Measurements from ENCODE around the gene BPIFA1.

DNA sequence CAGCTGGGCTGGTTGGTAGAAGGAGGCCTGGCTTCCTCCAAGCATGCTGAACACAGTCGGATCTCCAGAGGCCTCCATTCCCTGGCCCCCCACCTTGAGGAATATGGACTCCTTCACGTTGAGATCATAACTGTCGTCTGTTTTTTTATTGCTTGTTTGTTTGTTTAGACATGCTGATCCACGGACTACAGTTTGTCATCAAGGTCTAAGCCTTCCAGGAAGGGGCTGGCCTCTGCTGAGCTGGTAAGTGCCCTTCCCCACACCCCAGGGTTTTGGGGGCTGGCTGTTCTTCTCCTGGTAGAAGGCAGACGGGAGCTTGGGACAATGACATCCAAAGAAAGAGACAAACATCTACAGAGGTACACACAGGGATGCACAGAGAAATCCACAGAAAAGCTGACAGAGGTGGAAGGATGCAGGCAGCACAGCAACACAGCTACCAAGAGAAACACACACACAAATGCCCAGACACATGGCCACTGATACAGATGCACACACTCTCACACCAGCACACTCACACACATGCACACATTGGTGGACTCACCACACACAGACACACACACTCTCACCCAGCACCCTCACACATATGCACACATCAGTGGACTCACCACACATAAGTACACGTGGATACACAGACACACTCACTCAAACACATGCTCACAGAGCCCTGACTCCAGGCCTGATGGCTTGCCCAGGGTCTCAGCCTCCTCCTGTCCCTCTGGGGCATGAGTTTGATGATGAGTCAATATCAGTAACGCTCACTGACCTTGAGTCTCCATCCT, 6.7 kb downstream of the BPIFA1 start:
- TF ChIP-seq POLR2AphosphoS5 (IDR thresholded peaks at IDR 0.05; ENCODE audit: low read depth) (no peak), GABPA (IDR thresholded peaks at IDR 0.05; ENCODE audit: low read depth) (no peak)
- TF ChIP-seq, protein P1, sequence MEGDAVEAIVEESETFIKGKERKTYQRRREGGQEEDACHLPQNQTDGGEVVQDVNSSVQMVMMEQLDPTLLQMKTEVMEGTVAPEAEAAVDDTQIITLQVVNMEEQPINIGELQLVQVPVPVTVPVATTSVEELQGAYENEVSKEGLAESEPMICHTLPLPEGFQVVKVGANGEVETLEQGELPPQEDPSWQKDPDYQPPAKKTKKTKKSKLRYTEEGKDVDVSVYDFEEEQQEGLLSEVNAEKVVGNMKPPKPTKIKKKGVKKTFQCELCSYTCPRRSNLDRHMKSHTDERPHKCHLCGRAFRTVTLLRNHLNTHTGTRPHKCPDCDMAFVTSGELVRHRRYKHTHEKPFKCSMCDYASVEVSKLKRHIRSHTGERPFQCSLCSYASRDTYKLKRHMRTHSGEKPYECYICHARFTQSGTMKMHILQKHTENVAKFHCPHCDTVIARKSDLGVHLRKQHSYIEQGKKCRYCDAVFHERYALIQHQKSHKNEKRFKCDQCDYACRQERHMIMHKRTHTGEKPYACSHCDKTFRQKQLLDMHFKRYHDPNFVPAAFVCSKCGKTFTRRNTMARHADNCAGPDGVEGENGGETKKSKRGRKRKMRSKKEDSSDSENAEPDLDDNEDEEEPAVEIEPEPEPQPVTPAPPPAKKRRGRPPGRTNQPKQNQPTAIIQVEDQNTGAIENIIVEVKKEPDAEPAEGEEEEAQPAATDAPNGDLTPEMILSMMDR (IDR thresholded peaks at IDR 0.05; ENCODE audit: insufficient read depth, low read length) = no peak
